Endothelial cell of umbilical vein (primary cell): ENCODE results near the gene RTEL1. TPM values are rescaled to one million over a fixed set of nuclear protein-coding genes. Genes with fewer than 3 reads are reported as not detected.

ENCODE experiments used
- BruUV-seq: library from RNA; stranded (reverse); fragments of 400-500 nt; replicated peaks from 2 replicates; lab custom pipeline; 2021; lab: Mats Ljungman, UMichigan
- CTCF ChIA-PET: fragments of 300-600, 350-600 bp; sonication (Branson Sonifier 250); formaldehyde crosslinking; loops from one replicate; lab custom pipeline; 2021; ENCODE audit warnings: antibody characterized with exemption, inconsistent platforms; lab: Charles Lee
- POLR2A ChIA-PET: fragments of 300-600, 350-600 bp; sonication (Branson Sonifier 250); formaldehyde crosslinking; loops from one replicate; lab custom pipeline; 2021; ENCODE audit warnings: antibody characterized with exemption, inconsistent platforms; lab: Charles Lee
- DNase-seq: peaks from one replicate; pipeline ENCODE4 v3.0.0-alpha.2; 2011; ENCODE audit warnings: low read depth, low spot score
- FAIRE-seq: peaks from 2 replicates; lab custom pipeline; 2011; peaks lifted over from hg19 to GRCh38; lab: Jason Lieb, UNC
- H2AFZ ChIP-seq: 2 replicates; pipeline ENCODE4 v1.6.0; 2012; ENCODE audit warnings: low read depth, low read length, control low read depth, inconsistent platforms
- H3K27ac ChIP-seq: 2 replicates; pipeline ENCODE4 v1.5.1; 2011; ENCODE audit warnings: low read depth, mild to moderate bottlenecking, control low read depth, low read length, moderate library complexity; ENCODE audit not compliant: insufficient read depth
- H3K27me3 ChIP-seq, 2 experiments: 2 replicates each; pipeline versions ENCODE4 v1.6.0 to v1.6.1; 2011; ENCODE audit warnings: low read length in 2 of 2, mixed read lengths in 1 of 2; ENCODE audit not compliant: control insufficient read depth in 2 of 2, insufficient read depth in 2 of 2
- H3K36me3 ChIP-seq, 2 experiments: 2 replicates in 1 of 2; 3 replicates in 1 of 2; pipeline ENCODE4 v1.5.1; 2011; ENCODE audit warnings: low read length in 2 of 2, mild to moderate bottlenecking in 1 of 2, moderate library complexity in 1 of 2; ENCODE audit not compliant: control insufficient read depth in 2 of 2, insufficient read depth in 2 of 2; ENCODE audit errors: extremely low read depth in 1 of 2
- H3K4me1 ChIP-seq: 3 replicates; pipeline ENCODE4 v1.5.1; 2011; ENCODE audit warnings: mild to moderate bottlenecking, low read length; ENCODE audit not compliant: control insufficient read depth, insufficient read depth; ENCODE audit errors: extremely low read depth
- H3K4me2 ChIP-seq: 2 replicates; pipeline ENCODE4 v1.6.1; 2011; ENCODE audit warnings: low read length, control low read depth, mixed read lengths; ENCODE audit not compliant: insufficient read depth
- H3K4me3 ChIP-seq, 3 experiments: fragments of 200-600 bp in 1 of 3; sonication (generic), shearing (Covaris generic) in 1 of 3; replicated peaks in 1 of 3; 2 replicates each; pipeline ENCODE4 v1.5.1; 2011 to 2016; ENCODE audit warnings: control low read depth in 3 of 3, low read length in 3 of 3, mild to moderate bottlenecking in 2 of 3, inconsistent platforms in 1 of 3, low read depth in 1 of 3, moderate library complexity in 1 of 3; ENCODE audit not compliant: insufficient read depth in 1 of 3
- H3K79me2 ChIP-seq: 2 replicates; pipeline ENCODE4 v1.6.0; 2012; ENCODE audit warnings: low read length, inconsistent platforms; ENCODE audit not compliant: control insufficient read depth, insufficient read depth
- H3K9ac ChIP-seq: replicated peaks from 2 replicates; pipeline ENCODE3; 2011; ENCODE audit warnings: low read length, control low read depth; ENCODE audit not compliant: insufficient read depth; ENCODE audit errors: extremely low read depth
- H3K9me1 ChIP-seq: replicated peaks from 3 replicates; pipeline ENCODE4 v1.6.0; 2011; ENCODE audit warnings: mild to moderate bottlenecking, low read length; ENCODE audit not compliant: control insufficient read depth, insufficient read depth; ENCODE audit errors: extremely low read depth
- H3K9me3 ChIP-seq: replicated peaks from 2 replicates; pipeline ENCODE4 v1.5.1; 2012; ENCODE audit warnings: low read length, inconsistent platforms; ENCODE audit not compliant: control insufficient read depth, insufficient read depth
- H4K20me1 ChIP-seq: replicated peaks from 2 replicates; pipeline ENCODE3; 2011; ENCODE audit warnings: mild to moderate bottlenecking, low read length; ENCODE audit not compliant: control insufficient read depth, insufficient read depth; ENCODE audit errors: extremely low read depth
- CTCF ChIP-seq, 2 donors: IDR thresholded peaks; 1 replicate in 1 of 2; 2 replicates in 1 of 2; pipeline ENCODE4 v1.5.1; 2011; ENCODE audit warnings: low read length in 2 of 2, mild to moderate bottlenecking in 2 of 2, moderate library complexity in 2 of 2, control low read depth in 1 of 2, inconsistent platforms in 1 of 2, low read depth in 1 of 2; ENCODE audit not compliant: insufficient read depth in 1 of 2; ENCODE audit errors: extremely low read depth in 1 of 2
- EZH2 ChIP-seq: IDR thresholded peaks from 2 replicates; pipeline ENCODE4 v1.6.1; 2012; ENCODE audit warnings: borderline replicate concordance, low read depth, mild to moderate bottlenecking, moderate library complexity, low read length, inconsistent platforms; ENCODE audit not compliant: severe bottlenecking
- FOS ChIP-seq: IDR thresholded peaks from 2 replicates; pipeline ENCODE4 v1.6.1; 2011; ENCODE audit warnings: mild to moderate bottlenecking, low read length, moderate library complexity, borderline replicate concordance; ENCODE audit not compliant: insufficient read depth
- GATA2 ChIP-seq: IDR thresholded peaks from 2 replicates; pipeline ENCODE4 v1.7.0; 2011; ENCODE audit warnings: low read depth, mild to moderate bottlenecking, moderate library complexity, mixed read lengths, low read length; ENCODE audit not compliant: insufficient read length, insufficient read depth
- JUN ChIP-seq: IDR thresholded peaks from 2 replicates; pipeline ENCODE4 v1.6.1; 2011; ENCODE audit warnings: borderline replicate concordance, low read depth; ENCODE audit not compliant: insufficient read length, insufficient read depth
- MAX ChIP-seq: IDR thresholded peaks from 2 replicates; pipeline ENCODE4 v1.6.1; 2011; ENCODE audit not compliant: insufficient read depth, insufficient read length
- MYC ChIP-seq: IDR thresholded peaks from one replicate; pipeline ENCODE4 v1.6.1; 2011; ENCODE audit warnings: mild to moderate bottlenecking, low read depth, low read length
- POLR2A ChIP-seq: IDR thresholded peaks from 2 replicates; pipeline ENCODE4 v1.6.1; 2012; ENCODE audit warnings: low read depth, mild to moderate bottlenecking, control low read depth, low read length
- POLR2AphosphoS5 ChIP-seq: IDR thresholded peaks from 2 replicates; pipeline ENCODE4 v1.6.1; 2012; ENCODE audit warnings: low read depth, mild to moderate bottlenecking, control low read depth, low read length, moderate library complexity; ENCODE audit not compliant: insufficient read depth
- dilution Hi-C: fragments of 300-500 bp; cut with MboI; formaldehyde crosslinking; loops from one replicate; pipeline ENCODE4 v1.15.0; 2019; ENCODE audit warnings: low sequenced_read_pairs; ENCODE audit not compliant: extremely low pct_ligation_motif_present
- intact Hi-C: fragments of 100-400 bp; cut with micrococcal nuclease; formaldehyde crosslinking; loops from one replicate; pipeline ENCODE4 v1.10.0; 2022
- polyA plus RNA-seq, 4 experiments: library from polyadenylated mRNA; depleted of rRNA in 3 of 4; stranded (reverse) in 3 of 4; unstranded in 1 of 4; fragments of >200 nt; gene quantifications; 2 replicates each; pipeline versions ENCODE4 v1.2.1 to v1.2.3, GENCODE V29; 2011 to 2012; ENCODE audit warnings: missing spikeins in 1 of 4
- total RNA-seq: library from RNA; stranded (reverse); gene quantifications from 2 replicates; pipeline ENCODE4 v1.2.3, GENCODE V29; 2021

RTEL1 gene
- total and polyA plus RNA-seq, 2 donors (not counting 3 experiments of a cell fraction or from before 2014, with no cell fraction given) = 17.0 to 44.9 TPM

- Histone ChIP-seq H3K27ac (no peak overlapping the region), H4K20me1 (no peaks in the 10 kb centered on the region), H3K9ac (no peak overlapping the region), H2AFZ (no peak overlapping the region), H3K9me1 (no peaks in the 10 kb centered on the region), H3K4me2 (no peak overlapping the region), H3K79me2 (no peaks in the 10 kb centered on the region), H3K4me1 (peaks cover 2% of the 10 kb centered on the region), H3K27me3 (no peaks in the 10 kb centered on the region), H3K9me3 (no peaks in the 10 kb centered on the region), H3K36me3 (no peaks in the 10 kb centered on the region), H3K4me3 (no peak overlapping the region)
- intact Hi-C loops (no loop called here), dilution Hi-C loops (no loop called here)
- no peak for DNase-seq
- ChIA-PET POLR2A (no interaction called here), CTCF (interaction anchor here (1.1 to 2.5 kb wide), 2 partner anchors 8 to 97 kb away, joined by 3 to 10 read pairs; no protein-coding TSS in a partner anchor)
- FAIRE-seq = no peak
- no TSS peak for BruUV-seq
- TF ChIP-seq GATA2 = no peak
- no peak for TF ChIP-seq CTCF (IDR thresholded peaks at IDR 0.05; ENCODE audit: extremely low read depth in 1 of 2, insufficient read depth in 1 of 2, low read depth in 1 of 2, low read length in 2 of 2)
- no peak for TF ChIP-seq JUN
- no peak for TF ChIP-seq POLR2A
- no peak for TF ChIP-seq FOS
- TF ChIP-seq MYC = no peak
- no peak for TF ChIP-seq POLR2AphosphoS5
- TF ChIP-seq EZH2 = no peak
- no peak for TF ChIP-seq MAX
Observed at GRCh38 chr20:63643499-63643898, 14.6 kb upstream of the RTEL1 start.
